H9 (cell line): Measurements from ENCODE around the gene ZFYVE28. TPM values are rescaled to one million over a fixed set of nuclear protein-coding genes. Genes with fewer than 3 reads are reported as not detected.

Source experiments
- DNase-seq: peaks from one replicate; pipeline ENCODE4 v3.0.0-alpha.2; 2017
- H2AFZ ChIP-seq: one replicate; pipeline ENCODE4 v1.6.1; 2013; ENCODE audit warnings: mild to moderate bottlenecking, low read length, control low read depth, moderate library complexity
- H2AK5ac ChIP-seq: 2 replicates; pipeline ENCODE4 v1.6.1; 2013; ENCODE audit warnings: low read length, control low read depth, mixed read lengths; ENCODE audit not compliant: insufficient read length
- H2BK120ac ChIP-seq: one replicate; pipeline ENCODE4 v1.6.1; 2013; ENCODE audit warnings: low read depth, mild to moderate bottlenecking, low read length, control low read depth, inconsistent platforms; ENCODE audit not compliant: poor library complexity, severe bottlenecking
- H2BK12ac ChIP-seq: 2 replicates; pipeline ENCODE4 v1.6.1; 2013; ENCODE audit warnings: low read length, control low read depth, mixed read lengths, low read depth; ENCODE audit not compliant: insufficient read length
- H2BK15ac ChIP-seq: 2 replicates; pipeline ENCODE4 v1.6.1; 2013; ENCODE audit warnings: low read depth, low read length, control low read depth
- H2BK20ac ChIP-seq: one replicate; pipeline ENCODE4 v1.6.1; 2013; ENCODE audit warnings: low read depth, mild to moderate bottlenecking, low read length, control low read depth, inconsistent platforms; ENCODE audit not compliant: poor library complexity, severe bottlenecking
- H2BK5ac ChIP-seq: 2 replicates; pipeline ENCODE4 v1.6.1; 2013; ENCODE audit warnings: low read length, control low read depth, mixed read lengths; ENCODE audit not compliant: insufficient read length
- H3K14ac ChIP-seq: 2 replicates; pipeline ENCODE4 v1.6.1; 2013; ENCODE audit warnings: low read length, control low read depth; ENCODE audit not compliant: insufficient read depth
- H3K18ac ChIP-seq: 2 replicates; pipeline ENCODE4 v1.6.1; 2013; ENCODE audit warnings: low read depth, mild to moderate bottlenecking, mixed read lengths, low read length, control low read depth; ENCODE audit not compliant: insufficient read length
- H3K23ac ChIP-seq: 2 replicates; pipeline ENCODE4 v1.6.1; 2013; ENCODE audit warnings: low read length, control low read depth, mixed read lengths, low read depth; ENCODE audit not compliant: insufficient read length
- H3K23me2 ChIP-seq: 2 replicates; pipeline ENCODE4 v1.6.1; 2013; ENCODE audit warnings: low read depth, mild to moderate bottlenecking, mixed read lengths, low read length, control low read depth; ENCODE audit not compliant: insufficient read length, poor library complexity, severe bottlenecking
- H3K27ac ChIP-seq: 2 replicates; pipeline ENCODE4 v1.5.1; 2013; ENCODE audit warnings: low read length, control low read depth, mixed read lengths, low read depth; ENCODE audit not compliant: insufficient read length
- H3K27me3 ChIP-seq: 2 replicates; pipeline ENCODE4 v1.6.1; 2013; ENCODE audit warnings: low read length, control low read depth, inconsistent platforms; ENCODE audit not compliant: insufficient read depth
- H3K4ac ChIP-seq: 2 replicates; pipeline ENCODE4 v1.6.1; 2013; ENCODE audit warnings: low read depth, mild to moderate bottlenecking, control low read depth, inconsistent platforms, low read length, moderate library complexity
- H3K4me1 ChIP-seq: 2 replicates; pipeline ENCODE4 v1.6.1; 2013; ENCODE audit warnings: low read length, control low read depth, inconsistent platforms; ENCODE audit not compliant: insufficient read depth
- H3K4me2 ChIP-seq: 2 replicates; pipeline ENCODE4 v1.6.1; 2013; ENCODE audit warnings: low read length, control low read depth, mixed read lengths; ENCODE audit not compliant: insufficient read length, insufficient read depth
- H3K56ac ChIP-seq: 2 replicates; pipeline ENCODE4 v1.6.1; 2013; ENCODE audit warnings: low read depth, mild to moderate bottlenecking, mixed read lengths, low read length, control low read depth; ENCODE audit not compliant: insufficient read length
- H3K79me1 ChIP-seq: 2 replicates; pipeline ENCODE4 v1.6.1; 2013; ENCODE audit warnings: low read depth, mild to moderate bottlenecking, moderate library complexity, low read length, control low read depth, inconsistent platforms; ENCODE audit not compliant: insufficient read depth, poor library complexity, severe bottlenecking
- H3K79me2 ChIP-seq: 2 replicates; pipeline ENCODE4 v1.6.1; 2013; ENCODE audit warnings: low read length, control low read depth, inconsistent platforms; ENCODE audit not compliant: insufficient read depth
- H3K9ac ChIP-seq: 2 replicates; pipeline ENCODE4 v1.6.1; 2013; ENCODE audit warnings: low read length, control low read depth, mixed read lengths; ENCODE audit not compliant: insufficient read length; ENCODE audit errors: extremely low read depth
- H3K9me3 ChIP-seq: one replicate; pipeline ENCODE4 v1.6.1; 2013; ENCODE audit warnings: low read depth, low read length, inconsistent platforms; ENCODE audit not compliant: control insufficient read depth
- H3T11ph ChIP-seq: one replicate; pipeline ENCODE4 v1.6.1; 2013; ENCODE audit warnings: mild to moderate bottlenecking, low read length, control low read depth, inconsistent platforms
- H4K20me1 ChIP-seq: one replicate; pipeline ENCODE4 v1.6.1; 2013; ENCODE audit not compliant: control insufficient read depth, insufficient read length, insufficient read depth
- H4K5ac ChIP-seq: 2 replicates; pipeline ENCODE4 v1.6.1; 2013; ENCODE audit warnings: low read depth, mild to moderate bottlenecking, mixed read lengths, low read length, control low read depth; ENCODE audit not compliant: insufficient read length
- H4K8ac ChIP-seq: replicated peaks from 2 replicates; pipeline ENCODE4 v1.6.1; 2013; ENCODE audit warnings: low read length, control low read depth, mixed read lengths, low read depth; ENCODE audit not compliant: insufficient read length
- H4K91ac ChIP-seq: 2 replicates; pipeline ENCODE4 v1.6.1; 2013; ENCODE audit warnings: low read depth, mild to moderate bottlenecking, moderate library complexity, mixed read lengths, low read length, control low read depth; ENCODE audit not compliant: insufficient read length
- H3K27ac Mint-ChIP-seq, 3 experiments: 2 replicates in 2 of 3; 3 replicates in 1 of 3; pipeline ENCODE4 v1.8.0; 2020 to 2021; ENCODE audit warnings: mixed read lengths in 3 of 3, mild to moderate bottlenecking in 1 of 3, moderate library complexity in 1 of 3
- H3K27me3 Mint-ChIP-seq: 2 replicates; pipeline ENCODE4 v1.8.0; 2021; ENCODE audit warnings: low read depth, mild to moderate bottlenecking, moderate library complexity, mixed read lengths
- H3K36me3 Mint-ChIP-seq, 3 experiments: 2 replicates in 2 of 3; 3 replicates in 1 of 3; pipeline ENCODE4 v1.8.0; 2020 to 2021; ENCODE audit warnings: low read depth in 3 of 3, mixed read lengths in 3 of 3; ENCODE audit not compliant: insufficient read depth in 1 of 3
- H3K4me1 Mint-ChIP-seq, 2 experiments: 2 replicates each; pipeline ENCODE4 v1.8.0; 2020; ENCODE audit warnings: mixed read lengths in 2 of 2
- H3K4me3 Mint-ChIP-seq, 2 experiments: 2 replicates in 1 of 2; 3 replicates in 1 of 2; pipeline ENCODE4 v1.8.0; 2020 to 2021; ENCODE audit warnings: mild to moderate bottlenecking in 2 of 2, mixed read lengths in 2 of 2, moderate library complexity in 1 of 2
- H3K9me3 Mint-ChIP-seq, 2 experiments: 2 replicates in 1 of 2; 3 replicates in 1 of 2; pipeline ENCODE4 v1.8.0; 2020; ENCODE audit warnings: mild to moderate bottlenecking in 2 of 2, mixed read lengths in 2 of 2, moderate library complexity in 1 of 2
- CTCF ChIP-seq: fragments of 200-600 bp; sonication (generic); conservative IDR thresholded peaks from 3 replicates; pipeline ENCODE4 v1.8.0; 2021; ENCODE audit warnings: antibody characterized with exemption, mild to moderate bottlenecking
- WGBS: extraction: QIAGEN DNeasy Blood & Tissue Kit; methylation state at CpG from one replicate; pipeline ENCODE4 v1.1.7; 2013; ENCODE audit warnings: missing lambda C conversion rate, low lambda C conversion rate, mixed read lengths; ENCODE audit not compliant: insufficient read length; ENCODE audit errors: extremely low coverage; 5-methylcytosine and 5-hydroxymethylcytosine counted together
- total RNA-seq: library from RNA; stranded (reverse); gene quantifications from 2 replicates; pipeline ENCODE4 v1.2.1, GENCODE V29; 2021

Gene ZFYVE28
- total RNA-seq, 1 experiment from 2014 or later: 0.98 TPM

GRCh38 chr4:2411786-2412510, 6.5 kb downstream of the ZFYVE28 start:
- Histone ChIP-seq H2BK20ac (no peak overlapping the region), H4K8ac (no peak overlapping the region), H3K4me1 (peaks cover 6% of the 10 kb centered on the region; the same call in 1 of the 2 replicates), H3K14ac (no peak overlapping the region; the same call in 1 of the 2 replicates), H4K20me1 (peaks cover 3% of the 10 kb centered on the region), H4K91ac (no peak overlapping the region), H3K79me2 (no peaks in the 10 kb centered on the region), H4K5ac (no peak overlapping the region), H3K9ac (no peak overlapping the region), H3K23ac (no peak overlapping the region), H2AFZ (no peak overlapping the region), H2BK5ac (no peak overlapping the region), H3K79me1 (no peaks in the 10 kb centered on the region), H2BK120ac (no peak overlapping the region), H3T11ph (no peak overlapping the region), H3K4me2 (peak overlapping the region; percentile 75), H3K27ac (no peak overlapping the region), H2BK15ac (no peak overlapping the region), H3K23me2 (peaks cover 21% of the 10 kb centered on the region), H3K56ac (no peak overlapping the region), H3K27me3 (peaks cover 12% of the 10 kb centered on the region; the same call in 1 of the 2 replicates), H3K4ac (no peak overlapping the region), H2BK12ac (no peak overlapping the region), H3K9me3 (no peaks in the 10 kb centered on the region), H3K18ac (no peak overlapping the region), H2AK5ac (no peak overlapping the region)
- Mint-ChIP-seq H3K27me3 (peaks cover 41% of the 10 kb centered on the region), H3K4me1 (peaks cover 37 to 43% of the 10 kb centered on the region in 2 experiments), H3K9me3 (peaks cover 0 to 3% of the 10 kb centered on the region in 2 experiments; a peak in 1 of 5 replicates), H3K36me3 (no peaks in the 10 kb centered on the region; a peak in 1 of 7 replicates), H3K4me3 (peak overlapping the region; percentile 43 to 47; a peak in 2 of 5 replicates), H3K27ac (no peak overlapping the region; a peak in 1 of 7 replicates)
- WGBS: no CpG with 5 or more reads among the region's 14 CpGs
- no peak for DNase-seq
- TF ChIP-seq CTCF: no peak
